PFSK-1 (cell line): ENCODE measurements around the gene USP20.

Experiments used
- FOXP2 ChIP-seq: optimal IDR thresholded peaks from 2 replicates; pipeline ENCODE3; 2011; ENCODE audit warnings: borderline replicate concordance, control low read depth, inconsistent platforms; ENCODE audit not compliant: insufficient read depth; ENCODE audit errors: extremely low read length, extremely low read depth
- POLR2AphosphoS5 ChIP-seq: IDR thresholded peaks from 2 replicates; pipeline ENCODE4 v1.6.1; 2012; ENCODE audit warnings: low read depth, mild to moderate bottlenecking, control low read depth, low read length, moderate library complexity
- REST ChIP-seq, 2 experiments: IDR thresholded peaks; 2 replicates each; pipeline versions ENCODE4 v1.6.1 to v1.8.0; 2011 to 2012; ENCODE audit warnings: low read depth in 2 of 2, low read length in 2 of 2, control low read depth in 1 of 2, inconsistent platforms in 1 of 2, mild to moderate bottlenecking in 1 of 2, moderate library complexity in 1 of 2; ENCODE audit not compliant: insufficient read depth in 1 of 2
- SIN3A ChIP-seq: IDR thresholded peaks from 2 replicates; pipeline ENCODE4 v1.6.1; 2012; ENCODE audit warnings: mild to moderate bottlenecking, low read length, moderate library complexity, borderline replicate concordance; ENCODE audit not compliant: insufficient read depth
- TAF1 ChIP-seq: IDR thresholded peaks from 2 replicates; pipeline ENCODE4 v1.6.1; 2012; ENCODE audit warnings: low read length, control low read depth, borderline replicate concordance; ENCODE audit not compliant: insufficient read depth

Gene USP20

GRCh38 chr9:129904734-129905133 lies 69.5 kb downstream of the USP20 start:
- TF ChIP-seq FOXP2: no peak
- TF ChIP-seq TAF1: no peak
- no peak for TF ChIP-seq POLR2AphosphoS5
- no peak for TF ChIP-seq SIN3A
- TF ChIP-seq REST (IDR thresholded peaks at IDR 0.05; ENCODE audit: insufficient read depth in 1 of 2, low read depth in 2 of 2, low read length in 2 of 2): no peak

- TF ChIP-seq REST (IDR thresholded peaks at IDR 0.05; ENCODE audit: insufficient read depth in 1 of 2, low read depth in 2 of 2, low read length in 2 of 2) (no peak), POLR2AphosphoS5 (no peak), TAF1 (no peak), FOXP2 (no peak), SIN3A (no peak)
These were observed 71.0 kb downstream of the USP20 start for GRCh38 chr9:129906298-129906697.

GRCh38 chr9:129907201-129907600 lies 71.9 kb downstream of the USP20 start:
- no peak for TF ChIP-seq TAF1
- no peak for TF ChIP-seq POLR2AphosphoS5

- TF ChIP-seq FOXP2 (no peak), TAF1 (no peak), POLR2AphosphoS5 (no peak), REST (IDR thresholded peaks at IDR 0.05; ENCODE audit: insufficient read depth in 1 of 2, low read depth in 2 of 2, low read length in 2 of 2) (no peak), SIN3A (no peak)
These were observed 73.6 kb downstream of the USP20 start for GRCh38 chr9:129908906-129909305.

GRCh38 chr9:129909851-129910250 lies 74.6 kb downstream of the USP20 start:
- TF ChIP-seq SIN3A: no peak
- TF ChIP-seq FOXP2: no peak
- no peak for TF ChIP-seq POLR2AphosphoS5
- TF ChIP-seq REST (IDR thresholded peaks at IDR 0.05; ENCODE audit: insufficient read depth in 1 of 2, low read depth in 2 of 2, low read length in 2 of 2): no peak
- no peak for TF ChIP-seq TAF1
